ENCODE measurements around the gene AFF4. TPM values are rescaled to one million over a fixed set of nuclear protein-coding genes. Genes with fewer than 3 reads are reported as not detected.

Gene AFF4
- total RNA-seq, 2 experiments from 2014 or later, result 21.6 to 42.4 TPM

- ChIA-PET CTCF (ENCODE audit: unreplicated experiment) (no interaction called here), POLR2A (interaction anchor here (0.7 to 1.1 kb wide), 2 partner anchors 11 to 44 kb away, joined by 3 read pairs; no protein-coding TSS in a partner anchor)
- DNase-seq (ENCODE audit: low spot score), result no peak
- no peaks in the 10 kb centered on the region for H4K20me1 ChIP-seq (ENCODE audit: insufficient read depth, low read length)
- no peak overlapping the region for H3K4me2 ChIP-seq (ENCODE audit: low read length)
- H2AFZ ChIP-seq (ENCODE audit: low read length), result no peak overlapping the region
- H3K9me3 ChIP-seq (ENCODE audit: low read length), result no peaks in the 10 kb centered on the region
- intact Hi-C loops (cut with micrococcal nuclease; ENCODE audit: unreplicated experiment), result no loop called here
- no peak overlapping the region for H3K27ac ChIP-seq (ENCODE audit: low read depth, low read length, poor library complexity, severe bottlenecking)
- peaks cover 13% of the 10 kb centered on the region; the same call in 1 of the 2 replicates for H3K79me2 ChIP-seq (ENCODE audit: insufficient read depth, low read depth, low read length)
- no peak for TF ChIP-seq EZH2phosphoT487 (IDR thresholded peaks at IDR 0.05; ENCODE audit: borderline replicate concordance, low read depth, low read length)
- TF ChIP-seq CTCF (conservative IDR thresholded peaks at IDR 0.05; ENCODE audit: low read length), result no peak
- no TSS peak for BruUV-seq (replicated peaks)
- peaks cover 81% of the 10 kb centered on the region for H3K36me3 ChIP-seq (ENCODE audit: insufficient read depth, low read length)
- no peaks in the 10 kb centered on the region for H3K9me2 ChIP-seq (ENCODE audit: insufficient read depth, low read length)
- no peaks in the 10 kb centered on the region for H3K4me1 ChIP-seq (ENCODE audit: insufficient read depth, low read length, poor library complexity, severe bottlenecking)
- H3K4me3 ChIP-seq (ENCODE audit: low read depth, low read length, poor library complexity, severe bottlenecking), result no peak overlapping the region
Measured at GRCh38 chr5:133006653-133007052, 43.2 kb upstream of the AFF4 start.

GRCh38 chr5:132999246-132999645 is 35.8 kb upstream of the AFF4 start:
- Histone ChIP-seq H2AFZ (ENCODE audit: low read length) (no peak overlapping the region), H3K4me2 (ENCODE audit: low read length) (no peak overlapping the region), H3K79me2 (ENCODE audit: insufficient read depth, low read depth, low read length) (no peaks in the 10 kb centered on the region), H3K27ac (ENCODE audit: low read depth, low read length, poor library complexity, severe bottlenecking) (no peak overlapping the region), H4K20me1 (ENCODE audit: insufficient read depth, low read length) (no peaks in the 10 kb centered on the region), H3K36me3 (ENCODE audit: insufficient read depth, low read length) (peaks cover 69% of the 10 kb centered on the region), H3K9me3 (ENCODE audit: low read length) (no peaks in the 10 kb centered on the region), H3K4me1 (ENCODE audit: insufficient read depth, low read length, poor library complexity, severe bottlenecking) (no peaks in the 10 kb centered on the region), H3K4me3 (ENCODE audit: low read depth, low read length, poor library complexity, severe bottlenecking) (no peak overlapping the region), H3K9me2 (ENCODE audit: insufficient read depth, low read length) (no peaks in the 10 kb centered on the region)
- POLR2A ChIA-PET, result interaction anchor here (0.5 to 1.2 kb wide), 6 partner anchors 17 to 124 kb away, joined by 3 to 9 read pairs (median 4); no protein-coding TSS in a partner anchor
- intact Hi-C loops (cut with micrococcal nuclease; ENCODE audit: unreplicated experiment), result no loop called here
- CTCF ChIA-PET (ENCODE audit: unreplicated experiment), result interaction anchor here (1.0 kb wide), 1 partner anchor 9 kb away, joined by 4 read pairs; no protein-coding TSS in a partner anchor
- no TSS peak for BruUV-seq (replicated peaks)
- TF ChIP-seq CTCF (conservative IDR thresholded peaks at IDR 0.05; ENCODE audit: low read length) (no peak), EZH2phosphoT487 (IDR thresholded peaks at IDR 0.05; ENCODE audit: borderline replicate concordance, low read depth, low read length) (no peak)
- no peak for DNase-seq (ENCODE audit: low spot score)

- Histone ChIP-seq H4K20me1 (ENCODE audit: insufficient read depth, low read length) (no peaks in the 10 kb centered on the region), H2AFZ (ENCODE audit: low read length) (no peak overlapping the region), H3K36me3 (ENCODE audit: insufficient read depth, low read length) (peaks cover 62% of the 10 kb centered on the region), H3K9me3 (ENCODE audit: low read length) (no peaks in the 10 kb centered on the region), H3K4me3 (ENCODE audit: low read depth, low read length, poor library complexity, severe bottlenecking) (no peak overlapping the region), H3K4me2 (ENCODE audit: low read length) (no peak overlapping the region), H3K4me1 (ENCODE audit: insufficient read depth, low read length, poor library complexity, severe bottlenecking) (no peaks in the 10 kb centered on the region), H3K9me2 (ENCODE audit: insufficient read depth, low read length) (no peaks in the 10 kb centered on the region), H3K79me2 (ENCODE audit: insufficient read depth, low read depth, low read length) (no peaks in the 10 kb centered on the region), H3K27ac (ENCODE audit: low read depth, low read length, poor library complexity, severe bottlenecking) (no peak overlapping the region)
- CTCF ChIA-PET (ENCODE audit: unreplicated experiment), result no interaction called here
- no TSS peak for BruUV-seq (replicated peaks)
- POLR2A ChIA-PET, result interaction anchor here (0.5 to 0.6 kb wide), 2 partner anchors 36 to 124 kb away, joined by 4 to 9 read pairs; no protein-coding TSS in a partner anchor
- no peak for DNase-seq (ENCODE audit: low spot score)
- intact Hi-C loops (cut with micrococcal nuclease; ENCODE audit: unreplicated experiment), result no loop called here
- TF ChIP-seq EZH2phosphoT487 (IDR thresholded peaks at IDR 0.05; ENCODE audit: borderline replicate concordance, low read depth, low read length), result no peak
- TF ChIP-seq CTCF (conservative IDR thresholded peaks at IDR 0.05; ENCODE audit: low read length), result no peak
Measured at GRCh38 chr5:132998556-132998955, 35.1 kb upstream of the AFF4 start.

Data from OCI-LY7 (cell line).